IMR-90 (cell line): Measurements from ENCODE around the gene EFEMP2. TPM values are rescaled to one million over a fixed set of nuclear protein-coding genes. Genes with fewer than 3 reads are reported as not detected.

ENCODE experiments used
- ATAC-seq: fragments of 200-7000 bp; cut with Tn5 transposase; 2 replicates; pipeline ENCODE4 v1.9.1; 2020; ENCODE audit warnings: low read depth, mild to moderate bottlenecking, moderate library complexity
- BruUV-seq: library from RNA; stranded (reverse); fragments of 400-500 nt; replicated peaks from 2 replicates; lab custom pipeline; 2021; lab: Mats Ljungman, UMichigan
- CTCF ChIA-PET: fragments of 300-600 bp; formaldehyde crosslinking; extraction: SDS; loops from one replicate; lab custom pipeline; 2021; ENCODE audit warnings: antibody characterized with exemption; lab: Yijun Ruan, JAX
- POLR2A ChIA-PET: fragments of 300-600 bp; sonication (Branson Sonifier 250); formaldehyde crosslinking; loops from one replicate; lab custom pipeline; 2022; ENCODE audit warnings: antibody characterized with exemption; ENCODE audit not compliant: unreplicated experiment; lab: Charles Lee
- DNase-seq: peaks from one replicate; pipeline ENCODE4 v3.0.0; 2013
- H2AFZ ChIP-seq: replicated peaks from 2 replicates; pipeline ENCODE3; 2013; ENCODE audit warnings: low read length, mild to moderate bottlenecking; ENCODE audit not compliant: poor library complexity
- H2AK5ac ChIP-seq: 2 replicates; pipeline ENCODE4 v1.6.1; 2013; ENCODE audit warnings: low read depth, low read length, inconsistent platforms
- H2AK9ac ChIP-seq: replicated peaks from 2 replicates; pipeline ENCODE3; 2013; ENCODE audit warnings: mild to moderate bottlenecking, low read depth, low read length, moderate library complexity; ENCODE audit not compliant: poor library complexity
- H2BK120ac ChIP-seq: 2 replicates; pipeline ENCODE4 v1.6.1; 2013; ENCODE audit warnings: low read depth, low read length, inconsistent platforms
- H2BK15ac ChIP-seq: 3 replicates; pipeline ENCODE4 v1.6.1; 2013; ENCODE audit warnings: low read depth, low read length, inconsistent platforms
- H2BK20ac ChIP-seq: 2 replicates; pipeline ENCODE4 v1.6.1; 2013; ENCODE audit warnings: low read depth, mild to moderate bottlenecking, inconsistent platforms, low read length, moderate library complexity
- H2BK5ac ChIP-seq: 2 replicates; pipeline ENCODE4 v1.6.1; 2013; ENCODE audit warnings: mild to moderate bottlenecking, low read depth, low read length, inconsistent platforms; ENCODE audit not compliant: poor library complexity, severe bottlenecking
- H3K14ac ChIP-seq: replicated peaks from 2 replicates; pipeline ENCODE4 v1.6.1; 2013; ENCODE audit warnings: low read depth, low read length, inconsistent platforms
- H3K18ac ChIP-seq: 2 replicates; pipeline ENCODE4 v1.6.1; 2013; ENCODE audit warnings: low read depth, low read length, control low read depth
- H3K23ac ChIP-seq: 2 replicates; pipeline ENCODE4 v1.6.1; 2013; ENCODE audit warnings: low read depth, low read length, inconsistent platforms
- H3K27ac ChIP-seq: 2 replicates; pipeline ENCODE4 v1.5.1; 2013; ENCODE audit warnings: mild to moderate bottlenecking, control low read depth, low read length; ENCODE audit not compliant: insufficient read depth
- H3K27me3 ChIP-seq: 2 replicates; pipeline ENCODE4 v1.6.1; 2013; ENCODE audit warnings: low read length; ENCODE audit not compliant: control insufficient read depth, insufficient read depth
- H3K36me3 ChIP-seq: 2 replicates; pipeline ENCODE4 v1.6.1; 2013; ENCODE audit warnings: low read length, mixed read lengths; ENCODE audit not compliant: control insufficient read depth, insufficient read depth
- H3K4ac ChIP-seq: 2 replicates; pipeline ENCODE4 v1.6.1; 2013; ENCODE audit warnings: low read depth, low read length, inconsistent platforms
- H3K4me1 ChIP-seq: 2 replicates; pipeline ENCODE4 v1.6.1; 2013; ENCODE audit warnings: low read length, mixed read lengths; ENCODE audit not compliant: control insufficient read depth, insufficient read depth
- H3K4me2 ChIP-seq: 2 replicates; pipeline ENCODE4 v1.6.1; 2013; ENCODE audit warnings: low read depth, mild to moderate bottlenecking, control low read depth, low read length, moderate library complexity
- H3K4me3 ChIP-seq: 2 replicates; pipeline ENCODE4 v1.5.1; 2013; ENCODE audit warnings: low read depth, mild to moderate bottlenecking, control low read depth, low read length, moderate library complexity; ENCODE audit not compliant: insufficient read depth
- H3K56ac ChIP-seq: 2 replicates; pipeline ENCODE4 v1.6.1; 2013; ENCODE audit warnings: low read length, inconsistent platforms; ENCODE audit not compliant: insufficient read depth; ENCODE audit errors: extremely low read depth
- H3K79me1 ChIP-seq, 2 experiments: 2 replicates each; pipeline ENCODE4 v1.6.1; 2013; ENCODE audit warnings: low read length in 2 of 2, inconsistent platforms in 1 of 2, low read depth in 1 of 2
- H3K9ac ChIP-seq: 2 replicates; pipeline ENCODE4 v1.6.1; 2013; ENCODE audit warnings: low read depth, low read length, control low read depth
- H3K9me1 ChIP-seq: 2 replicates; pipeline ENCODE4 v1.6.1; 2013; ENCODE audit warnings: low read length, inconsistent platforms; ENCODE audit not compliant: insufficient read depth
- H3K9me3 ChIP-seq: 2 replicates; pipeline ENCODE4 v1.6.1; 2013; ENCODE audit warnings: low read length; ENCODE audit not compliant: control insufficient read depth, insufficient read depth
- H4K20me1 ChIP-seq: 2 replicates; pipeline ENCODE4 v1.6.1; 2013; ENCODE audit warnings: low read length, inconsistent platforms; ENCODE audit not compliant: insufficient read depth
- H4K5ac ChIP-seq: 2 replicates; pipeline ENCODE4 v1.6.1; 2013; ENCODE audit warnings: mild to moderate bottlenecking, low read depth, low read length, control low read depth
- H4K8ac ChIP-seq, 2 experiments: 2 replicates each; pipeline ENCODE4 v1.6.1; 2013; ENCODE audit warnings: low read depth in 2 of 2, low read length in 2 of 2, control low read depth in 1 of 2, inconsistent platforms in 1 of 2
- H4K91ac ChIP-seq: 2 replicates; pipeline ENCODE4 v1.6.1; 2013; ENCODE audit warnings: low read depth, low read length, inconsistent platforms; ENCODE audit not compliant: insufficient read depth
- MAFK ChIP-seq: IDR thresholded peaks from 2 replicates; pipeline ENCODE4 v1.6.1; 2012; ENCODE audit warnings: low read depth, low read length, improper control_type of control experiment
- RCOR1 ChIP-seq: IDR thresholded peaks from 2 replicates; pipeline ENCODE4 v1.6.1; 2012; ENCODE audit warnings: mild to moderate bottlenecking, low read length, improper control_type of control experiment; ENCODE audit not compliant: insufficient replicate concordance
- SMC3 ChIP-seq: fragments of 150-350 bp; IDR thresholded peaks from 2 replicates; pipeline ENCODE4 v1.6.1; 2016; ENCODE audit warnings: low read depth, mild to moderate bottlenecking, antibody characterized with exemption, low read length, moderate library complexity
- WGBS, 2 experiments: methylation state at CpG; one replicate each; pipeline versions ENCODE4 v1.1.5 to v1.1.7; 2013; ENCODE audit warnings: missing lambda C conversion rate in 2 of 2; ENCODE audit not compliant: insufficient read length in 1 of 2; ENCODE audit errors: extremely low coverage in 2 of 2; 5-methylcytosine and 5-hydroxymethylcytosine counted together
- dilution Hi-C: fragments of 300-500 bp; cut with HindIII; formaldehyde crosslinking; loops from one replicate; pipeline ENCODE4 v1.14.3; 2018; ENCODE audit warnings: low sequenced_read_pairs; ENCODE audit not compliant: unreplicated experiment
- in situ Hi-C: fragments of 300-500 bp; cut with MboI; formaldehyde crosslinking; loops from 3 replicates; pipeline ENCODE4 v1.14.3; 2019; ENCODE audit warnings: low sequenced_read_pairs, inconsistent platforms, mixed read lengths
- intact Hi-C: fragments of 100-400 bp; cut with micrococcal nuclease; formaldehyde crosslinking; loops from 2 replicates; pipeline ENCODE4 v1.10.0; 2022
- polyA plus RNA-seq, 3 experiments: library from polyadenylated mRNA; depleted of rRNA; stranded (reverse); fragments of >200 nt; gene quantifications; 2 replicates each; pipeline ENCODE4 v1.2.3, GENCODE V29; 2012; ENCODE audit warnings: low replicate concordance in 1 of 3
- total RNA-seq: library from RNA; depleted of rRNA; stranded (reverse); fragments of >200 nt; gene quantifications from 2 replicates; pipeline ENCODE4 v1.2.3, GENCODE V29; 2012

EFEMP2 gene
- total and polyA plus RNA-seq, 2 of the 4 experiments (the other 2 are of a cell fraction), result 62.7 to 431 TPM

- POLR2A ChIA-PET, result no interaction called here
- 100% methylated on average over 2 of the region's 10 CpGs; no CpG with 5 or more reads in 1 of the 2 experiments for WGBS, 2 experiments
Observed at GRCh38 chr11:65844231-65844872, 28.2 kb downstream of the EFEMP2 start.

More at GRCh38 chr11:65844231-65844872, 28.2 kb downstream of the EFEMP2 start:
- DNase-seq (no peak), ATAC-seq (no peak)
- Histone ChIP-seq H2BK120ac (no peak overlapping the region), H2BK20ac (no peak overlapping the region), H3K23ac (no peak overlapping the region), H2AFZ (no peak overlapping the region), H3K18ac (no peak overlapping the region), H3K9me3 (no peaks in the 10 kb centered on the region), H3K79me1 (no peaks in the 10 kb centered on the region), H3K4me1 (no peaks in the 10 kb centered on the region), H3K14ac (no peak overlapping the region), H2AK9ac (no peak overlapping the region), H3K9me1 (no peaks in the 10 kb centered on the region), H3K27ac (no peak overlapping the region), H3K56ac (no peak overlapping the region), H4K20me1 (no peaks in the 10 kb centered on the region), H4K8ac (no peak overlapping the region), H3K4me2 (no peak overlapping the region), H4K5ac (no peak overlapping the region), H2BK15ac (no peak overlapping the region), H3K9ac (no peak overlapping the region), H3K4ac (no peak overlapping the region), H4K91ac (no peak overlapping the region), H3K36me3 (no peaks in the 10 kb centered on the region), H3K27me3 (no peaks in the 10 kb centered on the region), H2BK5ac (no peak overlapping the region), H3K4me3 (no peak overlapping the region), H2AK5ac (no peak overlapping the region)
- dilution Hi-C loops, result no loop called here
- no TSS peak for BruUV-seq
- no peak for TF ChIP-seq RCOR1
- no peak for TF ChIP-seq MAFK
- TF ChIP-seq SMC3, result no peak
- in situ Hi-C loops, result no loop called here
- intact Hi-C loops, result no loop called here
- CTCF ChIA-PET, result no interaction called here
